Endothelial cell of umbilical vein (primary cell): Measurements from ENCODE around the gene MED27. TPM values are rescaled to one million over a fixed set of nuclear protein-coding genes. Genes with fewer than 3 reads are reported as not detected.

Experiments
- BruUV-seq: library from RNA; stranded (reverse); fragments of 400-500 nt; replicated peaks from 2 replicates; lab custom pipeline; 2021; lab: Mats Ljungman, UMichigan
- CTCF ChIA-PET: fragments of 300-600, 350-600 bp; sonication (Branson Sonifier 250); formaldehyde crosslinking; loops from one replicate; lab custom pipeline; 2021; ENCODE audit warnings: antibody characterized with exemption, inconsistent platforms; lab: Charles Lee
- POLR2A ChIA-PET: fragments of 300-600, 350-600 bp; sonication (Branson Sonifier 250); formaldehyde crosslinking; loops from one replicate; lab custom pipeline; 2021; ENCODE audit warnings: antibody characterized with exemption, inconsistent platforms; lab: Charles Lee
- DNase-seq: peaks from one replicate; pipeline ENCODE4 v3.0.0-alpha.2; 2011; ENCODE audit warnings: low read depth, low spot score
- FAIRE-seq: peaks from 2 replicates; lab custom pipeline; 2011; peaks lifted over from hg19 to GRCh38; lab: Jason Lieb, UNC
- H2AFZ ChIP-seq: 2 replicates; pipeline ENCODE4 v1.6.0; 2012; ENCODE audit warnings: low read depth, low read length, control low read depth, inconsistent platforms
- H3K27ac ChIP-seq: 2 replicates; pipeline ENCODE4 v1.5.1; 2011; ENCODE audit warnings: low read depth, mild to moderate bottlenecking, control low read depth, low read length, moderate library complexity; ENCODE audit not compliant: insufficient read depth
- H3K27me3 ChIP-seq, 2 experiments: 2 replicates each; pipeline versions ENCODE4 v1.6.0 to v1.6.1; 2011; ENCODE audit warnings: low read length in 2 of 2, mixed read lengths in 1 of 2; ENCODE audit not compliant: control insufficient read depth in 2 of 2, insufficient read depth in 2 of 2
- H3K36me3 ChIP-seq, 2 experiments: 2 replicates in 1 of 2; 3 replicates in 1 of 2; pipeline ENCODE4 v1.5.1; 2011; ENCODE audit warnings: low read length in 2 of 2, mild to moderate bottlenecking in 1 of 2, moderate library complexity in 1 of 2; ENCODE audit not compliant: control insufficient read depth in 2 of 2, insufficient read depth in 2 of 2; ENCODE audit errors: extremely low read depth in 1 of 2
- H3K4me1 ChIP-seq: 3 replicates; pipeline ENCODE4 v1.5.1; 2011; ENCODE audit warnings: mild to moderate bottlenecking, low read length; ENCODE audit not compliant: control insufficient read depth, insufficient read depth; ENCODE audit errors: extremely low read depth
- H3K4me2 ChIP-seq: 2 replicates; pipeline ENCODE4 v1.6.1; 2011; ENCODE audit warnings: low read length, control low read depth, mixed read lengths; ENCODE audit not compliant: insufficient read depth
- H3K4me3 ChIP-seq, 3 experiments: fragments of 200-600 bp in 1 of 3; sonication (generic), shearing (Covaris generic) in 1 of 3; replicated peaks in 1 of 3; 2 replicates each; pipeline ENCODE4 v1.5.1; 2011 to 2016; ENCODE audit warnings: control low read depth in 3 of 3, low read length in 3 of 3, mild to moderate bottlenecking in 2 of 3, inconsistent platforms in 1 of 3, low read depth in 1 of 3, moderate library complexity in 1 of 3; ENCODE audit not compliant: insufficient read depth in 1 of 3
- H3K79me2 ChIP-seq: 2 replicates; pipeline ENCODE4 v1.6.0; 2012; ENCODE audit warnings: low read length, inconsistent platforms; ENCODE audit not compliant: control insufficient read depth, insufficient read depth
- H3K9ac ChIP-seq: replicated peaks from 2 replicates; pipeline ENCODE3; 2011; ENCODE audit warnings: low read length, control low read depth; ENCODE audit not compliant: insufficient read depth; ENCODE audit errors: extremely low read depth
- H3K9me1 ChIP-seq: replicated peaks from 3 replicates; pipeline ENCODE4 v1.6.0; 2011; ENCODE audit warnings: mild to moderate bottlenecking, low read length; ENCODE audit not compliant: control insufficient read depth, insufficient read depth; ENCODE audit errors: extremely low read depth
- H3K9me3 ChIP-seq: replicated peaks from 2 replicates; pipeline ENCODE4 v1.5.1; 2012; ENCODE audit warnings: low read length, inconsistent platforms; ENCODE audit not compliant: control insufficient read depth, insufficient read depth
- H4K20me1 ChIP-seq: replicated peaks from 2 replicates; pipeline ENCODE3; 2011; ENCODE audit warnings: mild to moderate bottlenecking, low read length; ENCODE audit not compliant: control insufficient read depth, insufficient read depth; ENCODE audit errors: extremely low read depth
- CTCF ChIP-seq, 2 donors: IDR thresholded peaks; 1 replicate in 1 of 2; 2 replicates in 1 of 2; pipeline ENCODE4 v1.5.1; 2011; ENCODE audit warnings: low read length in 2 of 2, mild to moderate bottlenecking in 2 of 2, moderate library complexity in 2 of 2, control low read depth in 1 of 2, inconsistent platforms in 1 of 2, low read depth in 1 of 2; ENCODE audit not compliant: insufficient read depth in 1 of 2; ENCODE audit errors: extremely low read depth in 1 of 2
- GATA2 ChIP-seq: IDR thresholded peaks from 2 replicates; pipeline ENCODE4 v1.7.0; 2011; ENCODE audit warnings: low read depth, mild to moderate bottlenecking, moderate library complexity, mixed read lengths, low read length; ENCODE audit not compliant: insufficient read length, insufficient read depth
- JUN ChIP-seq: IDR thresholded peaks from 2 replicates; pipeline ENCODE4 v1.6.1; 2011; ENCODE audit warnings: borderline replicate concordance, low read depth; ENCODE audit not compliant: insufficient read length, insufficient read depth
- MYC ChIP-seq: IDR thresholded peaks from one replicate; pipeline ENCODE4 v1.6.1; 2011; ENCODE audit warnings: mild to moderate bottlenecking, low read depth, low read length
- POLR2A ChIP-seq: IDR thresholded peaks from 2 replicates; pipeline ENCODE4 v1.6.1; 2012; ENCODE audit warnings: low read depth, mild to moderate bottlenecking, control low read depth, low read length
- POLR2AphosphoS5 ChIP-seq: IDR thresholded peaks from 2 replicates; pipeline ENCODE4 v1.6.1; 2012; ENCODE audit warnings: low read depth, mild to moderate bottlenecking, control low read depth, low read length, moderate library complexity; ENCODE audit not compliant: insufficient read depth
- dilution Hi-C: fragments of 300-500 bp; cut with MboI; formaldehyde crosslinking; loops from one replicate; pipeline ENCODE4 v1.15.0; 2019; ENCODE audit warnings: low sequenced_read_pairs; ENCODE audit not compliant: extremely low pct_ligation_motif_present
- intact Hi-C: fragments of 100-400 bp; cut with micrococcal nuclease; formaldehyde crosslinking; loops from one replicate; pipeline ENCODE4 v1.10.0; 2022
- polyA plus RNA-seq, 4 experiments: library from polyadenylated mRNA; depleted of rRNA in 3 of 4; stranded (reverse) in 3 of 4; unstranded in 1 of 4; fragments of >200 nt; gene quantifications; 2 replicates each; pipeline versions ENCODE4 v1.2.1 to v1.2.3, GENCODE V29; 2011 to 2012; ENCODE audit warnings: missing spikeins in 1 of 4
- total RNA-seq: library from RNA; stranded (reverse); gene quantifications from 2 replicates; pipeline ENCODE4 v1.2.3, GENCODE V29; 2021

MED27 gene
- total and polyA plus RNA-seq, 2 donors (not counting 3 experiments of a cell fraction or from before 2014, with no cell fraction given) = 27.9 to 47.8 TPM

- no peak for TF ChIP-seq POLR2A
- TF ChIP-seq JUN = no peak
- no peak for TF ChIP-seq CTCF (IDR thresholded peaks at IDR 0.05; ENCODE audit: extremely low read depth in 1 of 2, insufficient read depth in 1 of 2, low read depth in 1 of 2, low read length in 2 of 2)
- no peak for TF ChIP-seq MYC
- no peak for TF ChIP-seq GATA2
- TF ChIP-seq POLR2AphosphoS5 = no peak
- intact Hi-C loops = no loop called here
- H3K27ac ChIP-seq = no peak overlapping the region
- dilution Hi-C loops = no loop called here
- ChIA-PET CTCF (no interaction called here), POLR2A (no interaction called here)
- H3K36me3 ChIP-seq = no peaks in the 10 kb centered on the region
- H3K9me3 ChIP-seq = no peaks in the 10 kb centered on the region
- no peak overlapping the region for H2AFZ ChIP-seq
- no peaks in the 10 kb centered on the region for H3K9me1 ChIP-seq
- DNase-seq (no peak), FAIRE-seq (no peak)
- H3K9ac ChIP-seq = no peak overlapping the region
- H3K4me1 ChIP-seq = no peaks in the 10 kb centered on the region
- H4K20me1 ChIP-seq = no peaks in the 10 kb centered on the region
- H3K79me2 ChIP-seq = peaks cover 8% of the 10 kb centered on the region
- no peaks in the 10 kb centered on the region for H3K27me3 ChIP-seq
- no peak overlapping the region for H3K4me2 ChIP-seq
- no peak overlapping the region for H3K4me3 ChIP-seq
- no TSS peak for BruUV-seq
These were observed 48.9 kb downstream of the MED27 start for GRCh38 chr9:132030626-132031325.
